K562 (cell line): ENCODE measurements around the gene ASMTL. TPM values are rescaled to one million over a fixed set of nuclear protein-coding genes. Genes with fewer than 3 reads are reported as not detected.
A peak's percentile ranks its signal among the peaks of the same experiment; 100 is the strongest.

Source experiments
- ATAC-seq: fragments of 200-7000 bp; cut with Tn5 transposase; 3 replicates; pipeline ENCODE4 v1.9.1; 2020; ENCODE audit warnings: moderate library complexity
- BruUV-seq: library from RNA; stranded (reverse); fragments of 400-500 nt; replicated peaks from 2 replicates; lab custom pipeline; 2021; lab: Mats Ljungman, UMichigan
- CTCF ChIA-PET: fragments of 300-600 bp; formaldehyde crosslinking; extraction: SDS; loops from one replicate; lab custom pipeline; 2021; ENCODE audit warnings: low intra/inter-chr PET ratio; lab: Yijun Ruan, JAX
- POLR2A ChIA-PET: fragments of 300-600, 350-650 bp; sonication (Branson Sonifier 250); formaldehyde crosslinking; extraction: SDS; loops from one replicate; lab custom pipeline; 2021; ENCODE audit warnings: antibody characterized with exemption, inconsistent platforms; lab: Yijun Ruan, JAX
- DNase-seq, 4 experiments: peaks; one replicate each; pipeline versions ENCODE4 v3.0.0 to v3.0.0-alpha.2; 2011 to 2018; ENCODE audit warnings: low spot score in 3 of 4, mixed read lengths in 3 of 4; ENCODE audit errors: extremely low read depth in 1 of 4
- FAIRE-seq: peaks from 2 replicates; lab custom pipeline; 2011; peaks lifted over from hg19 to GRCh38; lab: Jason Lieb, UNC
- H2AFZ ChIP-seq: 2 replicates; pipeline ENCODE4 v1.6.0; 2011; ENCODE audit warnings: low read depth, low read length, control low read depth, inconsistent platforms
- H3K27ac ChIP-seq: fragments of 200-600 bp; 3 replicates; pipeline ENCODE4 v1.8.0; 2011; ENCODE audit warnings: low read depth, mild to moderate bottlenecking, control low read depth, inconsistent platforms, low read length, moderate library complexity, mixed read lengths; ENCODE audit errors: extremely low read depth
- H3K27me3 ChIP-seq, 2 experiments: fragments of 300-600 bp in 1 of 2; 2 replicates in 1 of 2; 3 replicates in 1 of 2; pipeline versions ENCODE4 v1.6.0 to v1.8.0; 2011; ENCODE audit warnings: inconsistent platforms in 2 of 2, low read length in 2 of 2, mild to moderate bottlenecking in 1 of 2, mixed read lengths in 1 of 2, moderate library complexity in 1 of 2; ENCODE audit not compliant: control insufficient read depth in 2 of 2, insufficient read depth in 2 of 2
- H3K36me3 ChIP-seq: fragments of 300-600 bp; 3 replicates; pipeline ENCODE4 v1.8.0; 2011; ENCODE audit warnings: mild to moderate bottlenecking, low read length, inconsistent platforms; ENCODE audit not compliant: control insufficient read depth, insufficient read depth
- H3K4me1 ChIP-seq, 2 experiments: fragments of 200-600 bp in 1 of 2; replicated peaks in 1 of 2; 2 replicates in 1 of 2; 3 replicates in 1 of 2; pipeline versions ENCODE4 v1.5.1 to v1.8.0; 2011; ENCODE audit warnings: inconsistent platforms in 2 of 2, low read length in 2 of 2, mild to moderate bottlenecking in 1 of 2, mixed read lengths in 1 of 2, moderate library complexity in 1 of 2; ENCODE audit not compliant: control insufficient read depth in 2 of 2, insufficient read depth in 2 of 2
- H3K4me2 ChIP-seq: 2 replicates; pipeline ENCODE4 v1.6.1; 2011; ENCODE audit warnings: low read length, control low read depth, inconsistent platforms, mixed read lengths; ENCODE audit not compliant: insufficient read depth
- H3K4me3 ChIP-seq: fragments of 200-600 bp; sonication (generic), shearing (Covaris generic); 2 replicates; pipeline ENCODE4 v1.5.1; 2016; ENCODE audit warnings: control low read depth, inconsistent platforms
- H3K79me2 ChIP-seq: fragments of 200-600 bp; 3 replicates; pipeline ENCODE4 v1.8.0; 2011; ENCODE audit warnings: low read length, inconsistent platforms; ENCODE audit not compliant: control insufficient read depth, insufficient read depth
- H3K9ac ChIP-seq, 2 experiments: 2 replicates each; pipeline versions ENCODE4 v1.6.0 to v1.6.1; 2011; ENCODE audit warnings: low read depth in 2 of 2, low read length in 2 of 2, control low read depth in 1 of 2, inconsistent platforms in 1 of 2, mild to moderate bottlenecking in 1 of 2, mixed read lengths in 1 of 2; ENCODE audit not compliant: insufficient read depth in 1 of 2
- H3K9me1 ChIP-seq: one replicate; pipeline ENCODE4 v1.6.0; 2011; ENCODE audit warnings: inconsistent platforms, mild to moderate bottlenecking, low read length, moderate library complexity; ENCODE audit not compliant: control insufficient read depth, insufficient read depth
- H3K9me3 ChIP-seq: replicated peaks from 2 replicates; pipeline ENCODE4 v1.5.1; 2011; ENCODE audit warnings: low read depth, low read length, inconsistent platforms; ENCODE audit not compliant: control insufficient read depth, insufficient read depth
- H4K20me1 ChIP-seq: replicated peaks from 2 replicates; pipeline ENCODE4 v1.6.1; 2011; ENCODE audit warnings: low read length, inconsistent platforms, mixed read lengths; ENCODE audit not compliant: control insufficient read depth, insufficient read depth
- BCOR ChIP-seq: fragments of 450-650 bp; IDR thresholded peaks from 2 replicates; pipeline ENCODE4 v1.6.1; 2016
- ETV6 ChIP-seq, 3 experiments: fragments of 150-350 bp in 1 of 3; sonication (generic) in 1 of 3; formaldehyde crosslinking in 1 of 3; IDR thresholded peaks; 2 replicates each; pipeline versions ENCODE4 v1.6.1 to v1.8.0; 2014 to 2022; ENCODE audit warnings: borderline replicate concordance in 2 of 3, low read depth in 2 of 3, antibody characterized with exemption in 1 of 3, low read length in 1 of 3, mild to moderate bottlenecking in 1 of 3, missing genetic modification reagents in 1 of 3
- NCOA1 ChIP-seq: fragments of 450-650 bp; IDR thresholded peaks from 2 replicates; pipeline ENCODE4 v1.6.1; 2016; ENCODE audit warnings: low read depth
- NFATC3 ChIP-seq: fragments of 450-650 bp; IDR thresholded peaks from 2 replicates; pipeline ENCODE4 v1.6.1; 2017; ENCODE audit warnings: mild to moderate bottlenecking
- POLR3G ChIP-seq: IDR thresholded peaks from 2 replicates; pipeline ENCODE4 v1.6.1; 2011; ENCODE audit not compliant: insufficient read length, insufficient replicate concordance; ENCODE audit errors: extremely low read depth
- POU5F1 ChIP-seq: fragments of 150-350 bp; IDR thresholded peaks from 2 replicates; pipeline ENCODE4 v1.6.1; 2014; ENCODE audit warnings: borderline replicate concordance, low read length, low read depth, mild to moderate bottlenecking; ENCODE audit not compliant: partially characterized antibody
- RBM25 ChIP-seq: fragments of 200-400 bp; formaldehyde crosslinking; IDR thresholded peaks from 2 replicates; pipeline ENCODE4 v1.6.1; 2018; ENCODE audit warnings: low read length, low read depth, moderate library complexity; ENCODE audit not compliant: severe bottlenecking
- RCOR1 ChIP-seq, 2 experiments: IDR thresholded peaks; 2 replicates each; pipeline ENCODE4 v1.6.1; 2012; ENCODE audit warnings: low read depth in 2 of 2, low read length in 2 of 2, borderline replicate concordance in 1 of 2, improper control_type of control experiment in 1 of 2
- SUPT5H ChIP-seq: fragments of 450-650 bp; IDR thresholded peaks from 2 replicates; pipeline ENCODE4 v1.6.1; 2016
- ZKSCAN1 ChIP-seq: fragments of 150-350 bp; IDR thresholded peaks from 2 replicates; pipeline ENCODE4 v1.6.1; 2016; ENCODE audit warnings: low read depth, low read length
- WGBS: fragments of 100-300 bp; shearing (Covaris generic); methylation state at CpG from one replicate; pipeline ENCODE4 v1.1.6; 2016; ENCODE audit warnings: low coverage, mixed read lengths; ENCODE audit not compliant: insufficient coverage; ENCODE audit errors: missing lambda C conversion rate; 5-methylcytosine and 5-hydroxymethylcytosine counted together
- in situ Hi-C: fragments of 300-500 bp; cut with MboI; formaldehyde crosslinking; loops from 4 replicates; pipeline ENCODE4 v1.15.0; 2018; ENCODE audit warnings: inconsistent platforms, mixed read lengths
- intact Hi-C: fragments of 100-400 bp; cut with micrococcal nuclease; formaldehyde crosslinking; loops from 2 replicates; pipeline ENCODE4 v1.14.2; 2022
- polyA plus RNA-seq, 8 experiments: library from polyadenylated mRNA; depleted of rRNA in 4 of 8; stranded (reverse) in 5 of 8; unstranded in 3 of 8; fragments of >200 nt; fragmentation: Nextera tagmentation in 2 of 8; fragmentation: Illumina TruSeq in 1 of 8; extraction: Ambion mirVana in 2 of 8; extraction: Trizol in 1 of 8; gene quantifications; 2 replicates each; pipeline versions ENCODE4 v1.2.1 to v1.2.3, GENCODE V29; 2011 to 2014; ENCODE audit warnings: inconsistent platforms in 1 of 8, missing spikeins in 1 of 8
- total RNA-seq, 7 experiments: library from RNA; depleted of rRNA in 6 of 7; stranded (reverse); fragments of >200 nt in 6 of 7; fragmentation: Illumina TruSeq in 2 of 7; extraction: Trizol in 2 of 7; gene quantifications; 2 replicates each; pipeline versions ENCODE4 v1.2.1 to v1.2.3, GENCODE V29; 2011 to 2021; ENCODE audit warnings: low replicate concordance in 1 of 7

ASMTL gene
- total and polyA plus RNA-seq, 9 of the 15 experiments (the other 6 are each of a cell fraction or from before 2014, with no cell fraction given) = 0.56 to 20.6 (median 7.6) TPM

- POLR2A ChIA-PET = no interaction called here
- no peaks in the 10 kb centered on the region for H3K27me3 ChIP-seq
- no TSS peak for BruUV-seq
- no peaks in the 10 kb centered on the region for H3K36me3 ChIP-seq
- H3K27ac ChIP-seq = no peak overlapping the region
- ATAC-seq (no peak), DNase-seq (no peak), FAIRE-seq (no peak)
- in situ Hi-C loops = no loop called here
- TF ChIP-seq ETV6 (IDR thresholded peaks at IDR 0.05; ENCODE audit: borderline replicate concordance in 1 of 2, low read depth in 2 of 2, low read length in 1 of 2) = peak in 1 of 2 experiments; percentile 63; a peak in 1 of 4 replicates
- no peak for TF ChIP-seq ETV6 (CRISPR knock-in tag; IDR thresholded peaks at IDR 0.05; ENCODE audit: borderline replicate concordance)
- TF ChIP-seq NFATC3 = no peak
- H3K4me2 ChIP-seq = no peak overlapping the region
- no peaks in the 10 kb centered on the region for H3K9me1 ChIP-seq
- H3K9me3 ChIP-seq = no peaks in the 10 kb centered on the region
- no peaks in the 10 kb centered on the region for H4K20me1 ChIP-seq
- no peak overlapping the region; a peak in 1 of 4 replicates for H3K9ac ChIP-seq
- CTCF ChIA-PET = no interaction called here
- intact Hi-C loops = no loop called here
- H3K79me2 ChIP-seq = no peaks in the 10 kb centered on the region
- no peak overlapping the region for H3K4me3 ChIP-seq
- peak overlapping the region; percentile 62; the same call in 1 of the 2 replicates for H2AFZ ChIP-seq
- 66% methylated on average over 9 of the region's 16 CpGs for WGBS
- H3K4me1 ChIP-seq = peaks cover 0 to 5% of the 10 kb centered on the region in 2 experiments; a peak in 3 of 5 replicates
These were observed 40.7 kb upstream of the ASMTL start for GRCh38 chrX:1493412-1493811.

- no peaks in the 10 kb centered on the region for H3K27me3 ChIP-seq
- no peak overlapping the region for H2AFZ ChIP-seq
- no peaks in the 10 kb centered on the region for H4K20me1 ChIP-seq
- CTCF ChIA-PET = no interaction called here
- in situ Hi-C loops = no loop called here
- FAIRE-seq (no peak), DNase-seq (no peak), ATAC-seq (no peak)
- no TSS peak for BruUV-seq
- no peak overlapping the region for H3K9ac ChIP-seq
- 20% methylated on average over 1 of the region's 9 CpGs for WGBS
- no peak overlapping the region for H3K27ac ChIP-seq
- no peaks in the 10 kb centered on the region for H3K79me2 ChIP-seq
- no peak overlapping the region for H3K4me3 ChIP-seq
- H3K4me2 ChIP-seq = no peak overlapping the region
- no peaks in the 10 kb centered on the region for H3K36me3 ChIP-seq
- H3K9me1 ChIP-seq = no peaks in the 10 kb centered on the region
- no peaks in the 10 kb centered on the region for H3K9me3 ChIP-seq
- POLR2A ChIA-PET = no interaction called here
- no peak for TF ChIP-seq NCOA1
- no peak for TF ChIP-seq SUPT5H
- TF ChIP-seq POU5F1 = no peak
- TF ChIP-seq BCOR = peak; percentile 49; the same call in 1 of the 2 replicates
- TF ChIP-seq RBM25 = peak; percentile 88
- TF ChIP-seq POLR3G = no peak
- 0 out of 4 replicates have a peak, but pooled peaks of 1 of the 2 experiments have one; percentile 4 for TF ChIP-seq RCOR1 (IDR thresholded peaks at IDR 0.05; ENCODE audit: borderline replicate concordance in 1 of 2, low read depth in 2 of 2, low read length in 2 of 2)
- TF ChIP-seq ZKSCAN1 = no peak
- intact Hi-C loops = no loop called here
- peaks cover 0 to 5% of the 10 kb centered on the region in 2 experiments; a peak in 3 of 5 replicates for H3K4me1 ChIP-seq
These were observed 39.8 kb upstream of the ASMTL start for GRCh38 chrX:1492421-1493012.
